Brain microvascular endothelial cell (primary cell): ENCODE data around the gene PSMD5.

Source experiments
- DNase-seq: peaks from one replicate; pipeline ENCODE4 v3.0.0-alpha.2; 2020
- H3K27ac ChIP-seq: fragments of 250-450 bp; sonication (Bioruptor Pico); 2 replicates; pipeline ENCODE4 v1.5.1; 2020; ENCODE audit warnings: mild to moderate bottlenecking, moderate library complexity
- H3K27me3 ChIP-seq: fragments of 250-450 bp; sonication (Bioruptor Pico); replicated peaks from 2 replicates; pipeline ENCODE4 v1.5.1; 2020; ENCODE audit warnings: mild to moderate bottlenecking
- H3K36me3 ChIP-seq: fragments of 250-450 bp; sonication (Bioruptor Pico); replicated peaks from 2 replicates; pipeline ENCODE4 v1.5.1; 2020; ENCODE audit warnings: mild to moderate bottlenecking
- H3K4me3 ChIP-seq: 2 replicates; pipeline ENCODE4 v1.5.1; 2011; ENCODE audit warnings: low read depth, mild to moderate bottlenecking, control low read depth, low read length, moderate library complexity
- CTCF ChIP-seq: IDR thresholded peaks from 2 replicates; pipeline ENCODE4 v1.5.1; 2011; ENCODE audit warnings: low read depth, mild to moderate bottlenecking, moderate library complexity, low read length, control low read depth, inconsistent platforms; ENCODE audit errors: missing control alignments
- in situ Hi-C: cut with HindIII; loops from 2 replicates; pipeline ENCODE4 v1.10.0; 2017; ENCODE audit warnings: low sequenced_read_pairs, low pct_ligation_motif_present

The PSMD5 gene

GRCh38 chr9:120777229-120777628, 65.5 kb downstream of the PSMD5 start:
- H3K36me3 ChIP-seq: peaks cover 45% of the 10 kb centered on the region
- no peak for TF ChIP-seq CTCF
- no peak overlapping the region for H3K4me3 ChIP-seq
- no peak overlapping the region for H3K27ac ChIP-seq
- DNase-seq: no peak
- H3K27me3 ChIP-seq: no peaks in the 10 kb centered on the region
- in situ Hi-C loops: no loop called here

- Histone ChIP-seq H3K36me3 (peaks cover 45% of the 10 kb centered on the region), H3K4me3 (no peak overlapping the region), H3K27ac (no peak overlapping the region), H3K27me3 (no peaks in the 10 kb centered on the region)
- no peak for DNase-seq
- in situ Hi-C loops: no loop called here
- no peak for TF ChIP-seq CTCF
These were observed 65.9 kb downstream of the PSMD5 start for GRCh38 chr9:120776788-120777187.

DNA sequence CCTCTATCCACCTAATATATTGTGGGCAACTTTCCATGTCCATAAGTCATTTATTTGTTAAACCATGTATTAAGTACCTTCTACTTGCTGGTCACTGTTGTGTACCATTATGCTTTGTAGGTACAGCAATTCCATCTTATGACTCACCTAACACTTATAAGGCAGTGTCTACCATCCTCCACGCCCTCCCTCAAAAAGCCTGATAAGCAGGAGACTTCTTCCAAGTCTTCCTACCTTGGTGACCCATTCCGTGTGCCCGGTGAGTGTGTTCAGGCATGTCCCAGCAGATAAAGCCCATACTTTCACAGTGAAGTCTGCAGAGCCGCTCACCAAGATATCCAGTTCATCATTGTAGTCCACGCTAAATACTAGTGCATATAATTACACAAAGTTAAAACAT, 66.9 kb downstream of the PSMD5 start:
- no peak for DNase-seq
- in situ Hi-C loops: no loop called here
- no peak for TF ChIP-seq CTCF
- Histone ChIP-seq H3K4me3 (no peak overlapping the region), H3K27me3 (no peaks in the 10 kb centered on the region), H3K36me3 (peaks cover 53% of the 10 kb centered on the region), H3K27ac (no peak overlapping the region)

DNA sequence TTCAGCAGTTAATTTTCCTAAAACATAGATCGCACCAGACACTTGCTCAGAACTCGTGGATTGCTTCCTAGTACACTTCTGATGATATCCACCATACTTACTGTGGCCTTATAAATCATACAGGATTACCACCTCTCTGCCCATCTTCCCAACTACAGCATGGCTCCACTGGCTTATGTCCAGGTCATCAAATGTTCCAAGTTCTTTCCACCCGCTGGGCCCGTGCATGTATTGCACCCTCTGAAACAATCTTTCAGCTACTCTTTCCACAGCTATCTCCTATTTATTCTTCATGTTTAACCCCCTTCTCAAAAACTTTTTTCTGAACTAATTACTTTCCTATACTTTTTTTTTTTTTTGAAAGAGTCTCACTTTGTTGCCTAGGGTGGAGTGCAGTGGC, 68.0 kb downstream of the PSMD5 start:
- DNase-seq: no peak
- no peaks in the 10 kb centered on the region for H3K27me3 ChIP-seq
- H3K27ac ChIP-seq: no peak overlapping the region
- peak; percentile 19 for TF ChIP-seq CTCF
- in situ Hi-C loops: no loop called here
- H3K36me3 ChIP-seq: peaks cover 62% of the 10 kb centered on the region
- no peak overlapping the region for H3K4me3 ChIP-seq

GRCh38 chr9:120773256-120773655, 69.5 kb downstream of the PSMD5 start:
- DNase-seq: no peak
- TF ChIP-seq CTCF: no peak
- no peak overlapping the region for H3K4me3 ChIP-seq
- in situ Hi-C loops: no loop called here
- H3K27ac ChIP-seq: no peak overlapping the region
- H3K27me3 ChIP-seq: no peaks in the 10 kb centered on the region
- peaks cover 61% of the 10 kb centered on the region for H3K36me3 ChIP-seq

DNA sequence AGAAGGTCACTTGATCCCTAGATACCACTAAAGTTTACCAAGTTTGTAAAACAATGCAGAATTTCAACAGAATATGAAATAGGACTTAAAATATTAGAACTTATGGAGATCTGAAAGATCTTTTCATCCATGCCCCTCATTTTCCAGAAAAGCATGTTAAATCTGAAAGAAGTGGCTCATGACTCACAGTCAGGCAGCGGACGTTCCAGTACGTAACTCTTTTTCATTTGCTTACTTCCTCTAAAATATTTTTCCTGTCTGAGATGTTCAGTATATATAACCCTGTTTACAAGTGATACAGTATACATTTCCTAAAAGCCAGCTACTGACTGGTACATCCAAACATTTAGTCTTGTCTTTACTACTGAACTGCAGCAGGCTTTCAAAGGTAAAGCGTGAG, 71.8 kb downstream of the PSMD5 start:
- no peak for TF ChIP-seq CTCF
- Histone ChIP-seq H3K4me3 (no peak overlapping the region), H3K36me3 (peaks cover 57% of the 10 kb centered on the region), H3K27me3 (no peaks in the 10 kb centered on the region), H3K27ac (no peak overlapping the region)
- DNase-seq: no peak
- in situ Hi-C loops: no loop called here
